Iris pigment epithelial cell (primary cell): Measurements from ENCODE around the gene UROS.
A peak's percentile ranks its signal among the peaks of the same experiment; 100 is the strongest.

Experiments used
- DNase-seq: peaks from one replicate; pipeline ENCODE4 v3.0.0-alpha.2; 2011; ENCODE audit warnings: low read depth

Gene UROS

DNA sequence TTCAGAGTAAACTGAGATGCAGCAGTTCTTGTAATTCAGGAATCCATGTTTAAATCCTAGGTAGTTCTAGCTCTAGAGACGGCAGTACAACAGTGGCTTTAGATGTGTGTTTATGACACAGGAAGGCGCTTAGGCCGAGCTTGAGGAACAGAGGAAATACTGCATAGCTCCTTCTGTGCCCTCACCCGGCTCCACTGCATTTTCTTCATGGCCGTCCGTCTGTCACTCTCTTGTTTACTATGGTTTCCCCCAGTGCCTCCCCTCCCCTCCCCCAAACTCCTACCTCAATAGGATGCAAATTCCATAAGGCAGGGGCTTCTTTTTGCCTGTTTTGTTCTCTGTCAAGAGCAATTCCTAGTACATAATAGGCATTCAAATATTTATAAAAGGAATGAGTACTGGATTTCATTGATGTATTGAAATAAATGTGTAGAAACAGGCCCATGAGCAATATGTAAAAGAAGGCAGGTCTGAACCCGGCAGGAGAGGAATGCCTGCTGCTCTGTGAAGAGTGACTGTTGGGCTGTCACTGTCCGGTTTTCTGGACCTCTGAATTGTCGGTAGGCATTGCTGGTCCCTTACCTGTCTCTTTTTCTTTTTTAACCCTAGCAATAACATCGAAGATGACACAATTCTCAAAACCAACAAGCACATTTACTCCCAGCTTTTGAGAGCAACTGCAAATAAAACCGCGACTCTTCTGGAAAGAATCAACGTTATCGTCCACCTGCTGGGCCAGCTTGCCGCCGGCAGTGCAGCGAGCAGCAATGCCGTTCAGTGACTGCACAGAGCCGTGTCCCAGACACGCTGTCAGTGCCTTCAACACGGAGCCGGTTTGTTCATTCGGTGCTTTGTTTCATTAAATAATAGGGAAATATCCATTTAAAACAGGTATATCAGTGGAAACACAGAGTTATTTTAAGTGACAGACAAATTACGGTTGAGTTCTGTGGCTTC is 60.1 kb downstream of the UROS start:
- DNase-seq: no peak

DNA sequence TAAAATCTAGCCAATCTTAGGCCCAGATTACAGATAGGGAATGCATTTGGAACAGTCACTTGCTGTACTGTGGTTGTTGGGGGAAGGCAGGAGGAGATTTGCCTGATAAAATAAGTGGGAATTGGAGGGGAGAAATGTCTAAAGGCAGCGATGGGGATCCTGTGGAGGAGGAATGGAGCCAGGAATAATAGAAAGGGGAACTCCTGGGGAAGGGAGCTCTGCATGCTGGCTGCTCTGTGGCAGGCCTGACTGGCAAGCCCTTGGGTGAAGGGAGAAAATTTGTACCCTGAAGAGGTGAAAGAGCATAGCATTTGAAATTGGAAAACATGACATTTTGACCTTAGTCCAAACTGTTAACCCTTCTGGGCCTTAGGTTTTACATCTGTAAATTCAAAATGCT is 61.1 kb downstream of the UROS start:
- no peak for DNase-seq

DNA sequence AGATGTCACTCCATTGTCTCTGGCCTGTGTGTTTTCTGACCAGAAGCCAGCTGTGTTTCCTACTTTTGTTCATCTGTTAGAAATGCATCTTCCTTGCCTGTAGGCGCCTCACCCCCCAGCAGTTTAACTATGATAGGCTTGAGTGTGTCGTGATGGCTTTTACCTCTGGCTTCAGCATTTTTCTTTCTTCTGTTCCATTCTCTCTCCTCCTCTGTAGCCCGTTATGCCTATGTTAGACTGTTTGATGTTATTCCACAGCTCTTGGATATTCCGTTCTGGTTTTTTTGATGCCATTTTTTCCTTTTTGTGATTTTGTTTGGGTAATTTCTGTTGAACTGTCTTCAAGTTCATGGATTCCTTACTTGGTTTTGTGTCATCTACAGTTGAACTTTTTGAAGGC is 65.3 kb downstream of the UROS start:
- DNase-seq: no peak

DNA sequence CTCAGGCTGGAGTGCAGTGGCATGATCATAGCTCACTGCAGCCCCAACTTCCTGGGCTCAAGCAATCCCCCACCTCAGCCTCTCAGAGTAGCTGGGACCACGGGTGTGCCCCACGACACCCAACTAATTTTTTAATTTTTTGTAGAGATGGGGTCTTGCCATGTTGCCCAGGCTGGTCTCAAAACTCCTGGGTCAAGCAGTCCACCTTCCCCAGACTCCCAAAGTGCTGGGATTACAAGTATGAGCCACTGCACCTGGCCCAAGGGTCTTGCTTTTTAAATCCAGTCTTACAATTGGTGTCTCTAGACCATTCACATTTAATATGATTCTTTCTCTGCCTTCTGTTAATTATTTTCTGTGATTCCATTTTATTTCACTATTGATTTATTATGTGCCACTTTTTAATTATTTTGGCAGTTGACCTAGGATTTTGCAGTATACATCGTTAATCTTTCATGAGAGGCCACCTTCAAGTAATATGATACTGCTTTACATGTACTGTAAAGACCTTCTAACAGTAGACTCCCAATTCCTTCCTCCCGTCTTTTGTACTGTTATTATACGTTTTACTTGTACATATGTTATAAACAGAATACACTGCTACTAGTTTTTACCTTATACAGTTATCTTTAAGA is 66.1 kb downstream of the UROS start:
- DNase-seq: no peak

DNA sequence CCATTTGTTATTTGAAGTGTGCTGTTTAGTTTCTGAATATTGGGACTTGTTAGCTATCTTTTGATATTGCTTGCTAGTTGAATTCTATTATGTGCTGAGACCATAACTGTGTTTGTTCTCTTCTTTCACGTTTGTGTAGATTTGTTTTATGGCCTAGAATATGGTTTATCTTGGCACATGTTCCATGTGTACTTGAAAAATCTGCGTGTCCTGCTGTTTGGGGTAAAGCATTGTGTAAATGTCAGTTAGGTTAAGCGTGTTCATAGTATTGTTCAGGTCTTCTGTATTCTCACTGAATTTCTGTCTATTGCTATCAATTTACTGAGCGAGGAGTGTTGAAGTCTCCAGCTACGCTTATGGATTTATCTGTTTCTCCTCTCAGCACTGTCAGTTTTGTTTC is 66.9 kb downstream of the UROS start:
- no peak for DNase-seq

DNA sequence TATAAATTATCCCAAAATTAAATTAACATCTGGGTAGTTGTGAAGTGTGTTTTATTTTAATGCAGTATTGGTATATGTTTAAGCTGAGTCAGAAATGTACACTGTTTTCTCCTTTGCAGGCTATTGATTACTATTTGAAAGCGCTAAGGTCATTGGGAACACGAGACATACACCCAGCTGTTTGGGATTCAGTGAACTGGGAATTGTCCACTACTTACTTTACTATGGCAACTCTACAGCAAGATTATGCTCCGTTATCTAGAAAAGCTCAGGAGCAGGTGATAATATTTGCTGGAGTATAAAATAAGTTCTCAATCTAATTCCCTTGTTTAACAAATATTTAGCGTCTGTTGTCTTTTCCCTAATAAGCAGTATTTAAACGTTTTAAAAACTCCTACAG is 75.6 kb downstream of the UROS start:
- DNase-seq: no peak

DNA sequence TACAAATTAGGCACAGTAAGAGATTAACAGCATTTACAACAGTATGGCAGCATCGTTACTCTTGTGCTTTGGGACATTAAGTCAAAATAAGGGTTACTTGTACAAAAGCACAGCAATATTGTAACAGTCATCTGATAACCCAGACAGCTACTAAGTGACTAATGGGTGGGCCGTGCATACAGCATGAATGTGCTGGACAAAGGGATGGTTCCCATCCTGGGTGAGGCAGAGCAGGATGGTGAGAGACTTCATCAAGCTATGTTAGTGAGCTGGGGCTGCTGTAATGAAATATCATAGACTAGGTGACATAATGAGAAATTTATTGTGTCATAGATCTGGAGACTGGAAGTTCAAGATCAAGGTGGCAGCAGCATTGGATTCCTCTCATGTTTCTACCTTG is 78.1 kb downstream of the UROS start:
- DNase-seq: no peak

DNA sequence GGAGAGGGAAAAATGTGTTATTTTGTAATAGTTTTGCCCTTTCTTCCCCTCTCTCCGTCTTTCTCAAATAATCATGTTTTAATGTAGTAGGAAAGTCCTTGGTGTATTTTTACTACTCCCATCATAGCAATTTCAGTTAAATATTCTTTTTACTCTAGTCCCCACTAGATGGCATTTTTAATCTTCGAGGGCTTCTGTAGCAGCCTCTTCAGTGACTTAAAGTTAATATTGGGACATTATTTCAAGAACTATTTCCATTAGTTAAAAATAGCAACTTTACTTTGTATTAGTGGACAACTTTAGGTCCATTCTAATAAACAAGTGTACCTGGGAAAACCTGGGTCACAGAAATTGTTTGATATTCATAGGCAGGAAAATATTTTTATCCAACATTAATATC is 80.6 kb downstream of the UROS start:
- peak; percentile 13 for DNase-seq

DNA sequence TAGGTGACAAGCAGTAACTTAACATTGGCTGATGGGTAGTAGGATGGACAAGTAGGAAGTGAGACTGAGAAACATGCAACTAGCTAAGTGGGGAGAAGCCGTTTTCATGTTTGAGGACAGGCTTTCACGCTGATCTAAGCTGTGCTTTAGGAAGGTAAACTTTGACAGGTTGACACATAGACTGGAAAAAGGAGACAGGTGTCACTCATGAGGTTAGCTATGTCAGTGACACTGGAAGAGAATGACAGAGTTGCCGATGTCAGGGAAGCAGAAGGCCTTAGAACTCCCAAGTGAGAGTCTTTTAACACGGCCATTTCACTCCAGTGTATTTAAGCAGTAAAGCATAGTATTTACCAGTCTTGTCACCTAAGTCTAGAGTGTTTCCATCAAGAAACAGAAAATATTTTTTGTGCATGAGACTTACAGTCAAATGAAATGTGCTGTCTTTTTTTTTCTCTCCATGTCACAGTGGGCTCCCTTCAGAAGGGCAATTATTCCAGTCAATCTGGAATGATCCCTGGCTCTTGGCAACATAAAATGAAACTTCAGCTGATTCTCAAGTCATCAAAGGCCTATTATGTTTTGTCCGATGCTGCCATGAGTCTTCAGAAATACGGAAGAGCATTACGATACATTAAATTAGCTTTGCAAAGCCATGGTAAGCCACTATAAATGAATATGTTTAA is 82.9 kb downstream of the UROS start:
- DNase-seq: no peak
